GM21360 (cell line): ENCODE measurements around the gene CCDC185.

Source experiments
- ATAC-seq: cut with Tn5 transposase; IDR thresholded peaks from one replicate; pipeline ENCODE4 v1.9.1; 2021; ENCODE audit warnings: mild to moderate bottlenecking, moderate library complexity; ENCODE audit not compliant: unreplicated experiment

The CCDC185 gene

DNA sequence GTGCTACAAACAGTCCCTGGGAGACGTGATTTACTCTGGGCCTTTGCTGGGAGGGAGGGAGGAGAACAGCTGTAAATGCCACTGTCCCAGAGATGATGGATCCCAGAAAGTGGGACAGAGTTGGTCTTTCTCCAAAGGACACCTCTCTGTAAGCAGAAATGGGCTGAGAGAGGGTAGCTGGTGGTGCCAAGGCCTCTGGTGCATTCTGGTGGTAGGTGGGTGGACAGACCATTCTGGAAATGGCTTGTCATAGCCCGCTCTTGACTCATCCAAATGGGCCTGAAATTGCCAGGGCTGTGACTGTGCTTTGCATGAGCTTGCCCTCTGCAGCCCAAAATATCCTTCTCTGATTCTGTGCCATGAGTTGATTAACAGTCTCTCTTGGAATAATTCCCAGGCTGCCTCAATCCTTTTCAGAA, 36.1 kb downstream of the CCDC185 start:
- ATAC-seq, result no peak

DNA sequence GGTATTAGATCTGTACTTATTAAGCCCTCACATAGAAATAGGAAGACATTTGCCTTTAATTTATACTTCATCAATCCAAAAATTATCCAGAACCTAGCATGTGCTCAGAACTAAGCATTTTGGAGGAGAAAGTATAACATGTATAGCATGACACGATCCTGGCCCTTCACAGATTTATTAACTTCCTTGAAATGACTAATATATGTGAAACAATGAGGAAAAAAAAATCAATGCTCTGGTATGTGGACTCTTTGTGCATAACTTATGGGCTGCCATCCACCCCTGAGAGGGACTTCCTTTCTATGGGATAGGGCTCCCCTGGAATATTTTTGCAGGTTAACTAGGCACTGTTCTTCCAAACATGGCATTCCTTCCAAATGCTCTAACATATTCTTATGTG, 36.6 kb downstream of the CCDC185 start:
- no peak for ATAC-seq

DNA sequence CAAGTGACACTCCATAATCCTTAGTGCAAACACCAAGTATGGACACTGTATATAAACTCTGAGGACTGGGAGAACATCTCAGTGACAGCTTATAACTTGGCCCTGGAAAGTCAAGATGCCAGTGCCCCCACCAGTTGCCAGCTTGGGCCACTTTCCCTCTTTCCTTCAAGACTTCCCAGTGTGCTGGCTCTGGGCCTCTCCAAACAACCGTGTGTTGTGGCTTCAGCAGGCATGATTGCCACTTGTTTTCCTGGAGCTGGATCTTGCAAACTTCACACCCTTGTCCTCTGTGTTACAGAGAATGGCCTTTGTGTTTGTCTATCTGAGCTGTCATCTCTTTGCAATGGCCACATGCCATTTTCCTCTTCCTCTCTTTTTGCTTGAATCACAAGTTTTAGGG, 37.0 kb downstream of the CCDC185 start:
- no peak for ATAC-seq

DNA sequence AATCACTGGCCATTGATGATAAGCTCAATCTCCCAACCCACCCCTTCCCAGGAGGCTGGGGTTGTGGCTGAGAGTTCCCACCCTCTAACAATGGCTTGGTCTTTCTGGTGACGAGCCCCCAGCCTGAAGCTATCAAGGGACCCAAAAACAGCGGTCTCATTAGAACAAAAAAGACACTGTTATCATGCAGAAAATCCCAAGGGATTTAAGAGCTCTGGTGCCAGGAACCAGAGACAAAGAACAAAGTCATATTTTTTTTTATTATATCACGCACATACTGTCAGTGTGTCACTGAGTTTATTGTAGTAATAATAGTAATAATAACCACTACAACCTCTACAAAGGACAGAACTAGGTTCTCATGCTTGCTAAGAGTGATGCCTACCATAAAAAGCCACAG, 43.9 kb downstream of the CCDC185 start:
- no peak for ATAC-seq

DNA sequence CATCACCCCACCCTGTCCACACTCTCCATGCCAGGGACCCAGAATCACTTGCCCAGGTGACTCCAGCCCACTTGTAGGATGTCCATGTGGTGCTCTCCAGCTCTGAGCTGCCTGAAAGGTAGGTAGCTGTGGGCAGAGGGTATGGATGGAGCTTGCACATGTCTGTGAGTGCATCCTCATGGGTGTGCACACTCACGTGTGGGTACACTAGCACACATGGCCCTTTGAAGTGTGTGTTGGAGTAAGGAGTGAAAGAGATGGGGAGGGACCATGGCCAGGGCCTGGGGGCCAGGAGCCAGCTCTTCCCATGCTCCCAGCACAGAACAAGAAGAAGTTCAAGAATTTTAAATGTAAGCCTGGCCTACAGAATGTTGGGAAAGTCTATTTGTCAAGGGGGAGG, 50.2 kb downstream of the CCDC185 start:
- no peak for ATAC-seq

DNA sequence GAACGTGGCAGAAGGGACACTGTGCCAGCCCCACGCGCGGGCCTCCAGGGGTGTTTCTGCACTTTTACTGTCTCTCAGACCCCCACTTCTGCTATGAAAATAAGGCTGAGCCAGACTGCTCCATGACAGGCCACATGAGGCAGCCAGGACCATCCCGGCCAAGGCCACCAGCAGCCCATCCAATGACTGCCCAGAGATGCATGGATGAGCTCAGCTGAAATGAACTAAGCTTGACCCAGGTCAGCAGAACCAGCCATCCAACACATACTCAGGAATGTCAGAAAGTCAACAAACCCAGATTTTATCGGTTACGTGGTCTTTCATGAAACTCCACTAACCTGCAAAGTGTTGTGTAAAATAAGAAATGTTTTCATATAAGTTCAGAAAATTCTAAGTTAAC, 51.2 kb downstream of the CCDC185 start:
- no peak for ATAC-seq
